HEK293 (cell line): ENCODE data around the gene HPSE2.

Source experiments
- CTCF ChIA-PET: fragments of 350-600 bp; formaldehyde crosslinking; extraction: SDS; loops from one replicate; lab custom pipeline; 2021; ENCODE audit warnings: antibody characterized with exemption; lab: Yijun Ruan, JAX
- POLR2A ChIA-PET: fragments of 300-600 bp; formaldehyde crosslinking; extraction: SDS; loops from one replicate; lab custom pipeline; 2020; ENCODE audit warnings: antibody characterized with exemption, inconsistent platforms; lab: Yijun Ruan, JAX
- H3K27ac ChIP-seq: fragments of 200-500 bp; sonication (Bioruptor generic); 2 replicates; pipeline ENCODE4 v1.5.1; 2014; ENCODE audit warnings: low read depth, low read length, control low read depth, inconsistent platforms; ENCODE audit errors: extremely low read depth
- H3K36me3 ChIP-seq, 2 experiments: fragments of 200-500 bp in 1 of 2; sonication (Bioruptor generic) in 1 of 2; 1 replicate in 1 of 2; 2 replicates in 1 of 2; pipeline ENCODE4 v1.5.1; 2014 to 2017; ENCODE audit warnings: inconsistent platforms in 2 of 2, low read length in 2 of 2; ENCODE audit not compliant: control insufficient read depth in 2 of 2, insufficient read depth in 1 of 2
- H3K4me1 ChIP-seq: fragments of 200-500 bp; sonication (Bioruptor generic); 2 replicates; pipeline ENCODE4 v1.5.1; 2014; ENCODE audit warnings: mild to moderate bottlenecking, low read length, inconsistent platforms; ENCODE audit not compliant: control insufficient read depth, insufficient read depth
- H3K4me3 ChIP-seq: 2 replicates; pipeline ENCODE4 v1.5.1; 2011; ENCODE audit warnings: low read depth, mild to moderate bottlenecking, control low read depth, low read length, moderate library complexity
- H3K9me3 ChIP-seq: fragments of 200-500 bp; sonication (Bioruptor generic); 2 replicates; pipeline ENCODE4 v1.5.1; 2014; ENCODE audit warnings: low read depth, low read length, inconsistent platforms; ENCODE audit not compliant: control insufficient read depth, insufficient read depth
- HOXD13 ChIP-seq: sonication (generic); formaldehyde crosslinking; IDR thresholded peaks from 2 replicates; pipeline ENCODE4 v1.8.0; 2022; ENCODE audit warnings: missing genetic modification reagents, borderline replicate concordance
- MEIS1 ChIP-seq: sonication (generic); formaldehyde crosslinking; IDR thresholded peaks from 2 replicates; pipeline ENCODE4 v1.8.1; 2022; ENCODE audit warnings: missing genetic modification reagents, mild to moderate bottlenecking, borderline replicate concordance
- OSR2 ChIP-seq: fragments of 450-650 bp; formaldehyde crosslinking; IDR thresholded peaks from 2 replicates; pipeline ENCODE4 v1.5.1; 2016; ENCODE audit warnings: missing biosample characterization, missing genetic modification characterization
- RBAK ChIP-seq: fragments of 450-650 bp; formaldehyde crosslinking; IDR thresholded peaks from 2 replicates; pipeline ENCODE4 v1.5.1; 2016; ENCODE audit warnings: missing biosample characterization, missing genetic modification characterization
- SP2 ChIP-seq: fragments of 450-650 bp; formaldehyde crosslinking; IDR thresholded peaks from 2 replicates; pipeline ENCODE4 v1.5.1; 2016; ENCODE audit warnings: missing biosample characterization, missing genetic modification characterization
- YY2 ChIP-seq: fragments of 450-650 bp; formaldehyde crosslinking; IDR thresholded peaks from 2 replicates; pipeline ENCODE4 v1.5.1; 2016; ENCODE audit warnings: missing biosample characterization, missing genetic modification characterization
- ZBTB17 ChIP-seq: fragments of 450-650 bp; formaldehyde crosslinking; IDR thresholded peaks from 2 replicates; pipeline ENCODE4 v1.5.1; 2016; ENCODE audit warnings: missing biosample characterization, missing genetic modification characterization
- ZEB2 ChIP-seq: fragments of 450-650 bp; formaldehyde crosslinking; IDR thresholded peaks from 2 replicates; pipeline ENCODE4 v1.5.1; 2016; ENCODE audit warnings: missing biosample characterization, missing genetic modification characterization
- ZNF292 ChIP-seq: fragments of 450-650 bp; formaldehyde crosslinking; IDR thresholded peaks from 2 replicates; pipeline ENCODE4 v1.5.1; 2016; ENCODE audit warnings: low read depth, missing biosample characterization, missing genetic modification characterization, borderline replicate concordance
- ZNF391 ChIP-seq: fragments of 450-650 bp; formaldehyde crosslinking; IDR thresholded peaks from 2 replicates; pipeline ENCODE4 v1.5.1; 2016; ENCODE audit warnings: low read depth, missing biosample characterization, missing genetic modification characterization, borderline replicate concordance
- ZNF544 ChIP-seq: fragments of 450-650 bp; formaldehyde crosslinking; IDR thresholded peaks from 2 replicates; pipeline ENCODE4 v1.5.0; 2017; ENCODE audit warnings: missing biosample characterization, missing genetic modification characterization
- ZNF621 ChIP-seq: fragments of 450-650 bp; formaldehyde crosslinking; IDR thresholded peaks from 2 replicates; pipeline ENCODE4 v1.5.1; 2017; ENCODE audit warnings: missing biosample characterization, missing genetic modification characterization
- ZNF654 ChIP-seq: fragments of 450-650 bp; formaldehyde crosslinking; IDR thresholded peaks from 2 replicates; pipeline ENCODE4 v1.5.1; 2016; ENCODE audit warnings: low read depth, missing biosample characterization, missing genetic modification characterization
- ZNF707 ChIP-seq: fragments of 450-650 bp; formaldehyde crosslinking; IDR thresholded peaks from 2 replicates; pipeline ENCODE4 v1.5.1; 2016; ENCODE audit warnings: missing biosample characterization, missing genetic modification characterization
- ZNF76 ChIP-seq: fragments of 450-650 bp; formaldehyde crosslinking; IDR thresholded peaks from 2 replicates; pipeline ENCODE4; 2016; ENCODE audit warnings: low read depth, missing biosample characterization, missing genetic modification characterization, borderline replicate concordance
- TF ChIP-seq, protein P1 (sequence below): fragments of 450-650 bp; formaldehyde crosslinking; IDR thresholded peaks from 2 replicates; pipeline ENCODE4 v1.5.1; 2016; ENCODE audit warnings: missing biosample characterization, missing genetic modification characterization
- TF ChIP-seq, protein P2 (sequence below): fragments of 450-650 bp; IDR thresholded peaks from 2 replicates; pipeline ENCODE4 v1.5.1; 2018; ENCODE audit warnings: missing biosample characterization, mild to moderate bottlenecking, missing genetic modification characterization
- TF ChIP-seq, protein P3 (sequence below): fragments of 450-650 bp; formaldehyde crosslinking; IDR thresholded peaks from 2 replicates; pipeline ENCODE4 v1.5.1; 2016; ENCODE audit warnings: missing biosample characterization, missing genetic modification characterization
- TF ChIP-seq, protein P4 (sequence below): fragments of 450-650 bp; formaldehyde crosslinking; IDR thresholded peaks from 2 replicates; pipeline ENCODE4 v1.5.1; 2016; ENCODE audit warnings: missing biosample characterization, missing genetic modification characterization
- TF ChIP-seq, protein P5 (sequence below): fragments of 450-650 bp; formaldehyde crosslinking; IDR thresholded peaks from 2 replicates; pipeline ENCODE4 v1.5.1; 2016; ENCODE audit warnings: missing biosample characterization, missing genetic modification characterization

Gene HPSE2

DNA sequence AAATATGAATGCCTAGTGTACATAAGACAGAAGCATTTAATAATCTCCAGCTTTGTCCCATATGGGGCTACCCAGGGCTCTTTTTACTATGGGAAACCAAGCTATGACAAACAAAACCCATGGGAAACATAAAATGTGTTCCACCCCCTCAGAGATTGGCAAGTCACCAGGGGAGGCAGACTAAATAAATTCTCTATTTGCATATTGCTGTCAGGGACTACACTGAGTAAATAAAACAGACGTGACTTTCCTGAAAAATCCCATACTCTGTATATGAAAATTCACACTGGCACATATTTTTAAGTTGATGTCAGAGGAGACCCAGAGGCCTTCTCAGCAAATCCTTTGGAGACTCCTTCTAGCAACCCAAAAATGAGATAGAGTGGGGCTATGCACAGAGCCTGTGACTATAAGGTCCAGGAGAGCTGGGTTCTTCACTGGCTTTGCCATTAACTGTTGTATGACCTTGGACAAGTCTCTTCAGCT lies 44.0 kb upstream of the HPSE2 start (continued):
- TF ChIP-seq ZBTB17 (tag by site-specific recombination) (peak; percentile 34; the same call in 1 of the 2 replicates), YY2 (tag by site-specific recombination) (no peak), SP2 (no peak), HOXD13 (CRISPR knock-in tag) (peak; percentile 57; the same call in 1 of the 2 replicates), MEIS1 (CRISPR knock-in tag) (no peak), ZNF707 (tag by site-specific recombination) (no peak), ZNF76 (tag by site-specific recombination) (no peak), RBAK (no peak), ZNF621 (no peak), OSR2 (tag by site-specific recombination) (peak; percentile 72), ZEB2 (tag by site-specific recombination) (peak; percentile 52; the same call in 1 of the 2 replicates), ZNF391 (tag by site-specific recombination) (no peak), ZNF292 (tag by site-specific recombination) (no peak)
- TF ChIP-seq, protein P1, sequence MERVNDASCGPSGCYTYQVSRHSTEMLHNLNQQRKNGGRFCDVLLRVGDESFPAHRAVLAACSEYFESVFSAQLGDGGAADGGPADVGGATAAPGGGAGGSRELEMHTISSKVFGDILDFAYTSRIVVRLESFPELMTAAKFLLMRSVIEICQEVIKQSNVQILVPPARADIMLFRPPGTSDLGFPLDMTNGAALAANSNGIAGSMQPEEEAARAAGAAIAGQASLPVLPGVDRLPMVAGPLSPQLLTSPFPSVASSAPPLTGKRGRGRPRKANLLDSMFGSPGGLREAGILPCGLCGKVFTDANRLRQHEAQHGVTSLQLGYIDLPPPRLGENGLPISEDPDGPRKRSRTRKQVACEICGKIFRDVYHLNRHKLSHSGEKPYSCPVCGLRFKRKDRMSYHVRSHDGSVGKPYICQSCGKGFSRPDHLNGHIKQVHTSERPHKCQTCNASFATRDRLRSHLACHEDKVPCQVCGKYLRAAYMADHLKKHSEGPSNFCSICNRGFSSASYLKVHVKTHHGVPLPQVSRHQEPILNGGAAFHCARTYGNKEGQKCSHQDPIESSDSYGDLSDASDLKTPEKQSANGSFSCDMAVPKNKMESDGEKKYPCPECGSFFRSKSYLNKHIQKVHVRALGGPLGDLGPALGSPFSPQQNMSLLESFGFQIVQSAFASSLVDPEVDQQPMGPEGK = no peak
- TF ChIP-seq, protein P2, sequence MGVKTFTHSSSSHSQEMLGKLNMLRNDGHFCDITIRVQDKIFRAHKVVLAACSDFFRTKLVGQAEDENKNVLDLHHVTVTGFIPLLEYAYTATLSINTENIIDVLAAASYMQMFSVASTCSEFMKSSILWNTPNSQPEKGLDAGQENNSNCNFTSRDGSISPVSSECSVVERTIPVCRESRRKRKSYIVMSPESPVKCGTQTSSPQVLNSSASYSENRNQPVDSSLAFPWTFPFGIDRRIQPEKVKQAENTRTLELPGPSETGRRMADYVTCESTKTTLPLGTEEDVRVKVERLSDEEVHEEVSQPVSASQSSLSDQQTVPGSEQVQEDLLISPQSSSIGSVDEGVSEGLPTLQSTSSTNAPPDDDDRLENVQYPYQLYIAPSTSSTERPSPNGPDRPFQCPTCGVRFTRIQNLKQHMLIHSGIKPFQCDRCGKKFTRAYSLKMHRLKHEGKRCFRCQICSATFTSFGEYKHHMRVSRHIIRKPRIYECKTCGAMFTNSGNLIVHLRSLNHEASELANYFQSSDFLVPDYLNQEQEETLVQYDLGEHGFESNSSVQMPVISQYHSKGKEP (tag by site-specific recombination) = peak; percentile 56
- TF ChIP-seq, protein P3, sequence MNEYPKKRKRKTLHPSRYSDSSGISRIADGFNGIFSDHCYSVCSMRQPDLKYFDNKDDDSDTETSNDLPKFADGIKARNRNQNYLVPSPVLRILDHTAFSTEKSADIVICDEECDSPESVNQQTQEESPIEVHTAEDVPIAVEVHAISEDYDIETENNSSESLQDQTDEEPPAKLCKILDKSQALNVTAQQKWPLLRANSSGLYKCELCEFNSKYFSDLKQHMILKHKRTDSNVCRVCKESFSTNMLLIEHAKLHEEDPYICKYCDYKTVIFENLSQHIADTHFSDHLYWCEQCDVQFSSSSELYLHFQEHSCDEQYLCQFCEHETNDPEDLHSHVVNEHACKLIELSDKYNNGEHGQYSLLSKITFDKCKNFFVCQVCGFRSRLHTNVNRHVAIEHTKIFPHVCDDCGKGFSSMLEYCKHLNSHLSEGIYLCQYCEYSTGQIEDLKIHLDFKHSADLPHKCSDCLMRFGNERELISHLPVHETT (tag by site-specific recombination) = no peak
- TF ChIP-seq, protein P4, sequence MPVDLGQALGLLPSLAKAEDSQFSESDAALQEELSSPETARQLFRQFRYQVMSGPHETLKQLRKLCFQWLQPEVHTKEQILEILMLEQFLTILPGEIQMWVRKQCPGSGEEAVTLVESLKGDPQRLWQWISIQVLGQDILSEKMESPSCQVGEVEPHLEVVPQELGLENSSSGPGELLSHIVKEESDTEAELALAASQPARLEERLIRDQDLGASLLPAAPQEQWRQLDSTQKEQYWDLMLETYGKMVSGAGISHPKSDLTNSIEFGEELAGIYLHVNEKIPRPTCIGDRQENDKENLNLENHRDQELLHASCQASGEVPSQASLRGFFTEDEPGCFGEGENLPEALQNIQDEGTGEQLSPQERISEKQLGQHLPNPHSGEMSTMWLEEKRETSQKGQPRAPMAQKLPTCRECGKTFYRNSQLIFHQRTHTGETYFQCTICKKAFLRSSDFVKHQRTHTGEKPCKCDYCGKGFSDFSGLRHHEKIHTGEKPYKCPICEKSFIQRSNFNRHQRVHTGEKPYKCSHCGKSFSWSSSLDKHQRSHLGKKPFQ (tag by site-specific recombination) = peak; percentile 88

DNA sequence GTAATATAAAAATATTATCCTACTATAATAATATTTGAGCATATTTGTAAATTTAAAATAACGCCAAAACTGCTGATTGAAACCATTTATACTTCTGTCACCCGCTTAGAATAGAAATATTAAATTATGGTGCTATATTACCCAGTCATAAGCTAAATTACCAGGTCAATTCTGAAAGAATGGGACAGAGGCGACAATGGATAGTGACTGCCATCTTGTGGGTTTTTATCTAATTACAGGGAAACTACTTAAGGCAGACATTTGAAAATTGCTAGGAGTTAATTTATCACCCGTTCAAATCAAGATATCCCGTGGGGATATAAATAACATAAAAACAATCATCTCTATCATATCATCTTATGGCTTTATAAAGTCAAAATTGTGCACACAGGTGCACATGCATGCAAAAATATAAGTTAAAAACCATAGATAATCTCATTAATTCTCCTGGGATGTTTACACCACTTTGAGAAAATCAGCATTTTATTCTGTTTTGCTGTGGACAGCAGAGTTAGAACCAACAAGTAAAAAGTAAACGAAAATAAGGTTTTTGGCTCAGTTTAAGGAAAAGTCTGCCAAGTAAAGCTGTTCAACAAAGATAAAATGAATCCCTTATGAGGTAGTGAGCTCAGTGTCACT lies 41.3 kb upstream of the HPSE2 start:
- Histone ChIP-seq H3K4me3 (no peak overlapping the region), H3K9me3 (no peaks in the 10 kb centered on the region)
- TF ChIP-seq ZNF544 (tag by site-specific recombination) (no peak), ZNF654 (tag by site-specific recombination) (peak; percentile 77)
- TF ChIP-seq, protein P5, sequence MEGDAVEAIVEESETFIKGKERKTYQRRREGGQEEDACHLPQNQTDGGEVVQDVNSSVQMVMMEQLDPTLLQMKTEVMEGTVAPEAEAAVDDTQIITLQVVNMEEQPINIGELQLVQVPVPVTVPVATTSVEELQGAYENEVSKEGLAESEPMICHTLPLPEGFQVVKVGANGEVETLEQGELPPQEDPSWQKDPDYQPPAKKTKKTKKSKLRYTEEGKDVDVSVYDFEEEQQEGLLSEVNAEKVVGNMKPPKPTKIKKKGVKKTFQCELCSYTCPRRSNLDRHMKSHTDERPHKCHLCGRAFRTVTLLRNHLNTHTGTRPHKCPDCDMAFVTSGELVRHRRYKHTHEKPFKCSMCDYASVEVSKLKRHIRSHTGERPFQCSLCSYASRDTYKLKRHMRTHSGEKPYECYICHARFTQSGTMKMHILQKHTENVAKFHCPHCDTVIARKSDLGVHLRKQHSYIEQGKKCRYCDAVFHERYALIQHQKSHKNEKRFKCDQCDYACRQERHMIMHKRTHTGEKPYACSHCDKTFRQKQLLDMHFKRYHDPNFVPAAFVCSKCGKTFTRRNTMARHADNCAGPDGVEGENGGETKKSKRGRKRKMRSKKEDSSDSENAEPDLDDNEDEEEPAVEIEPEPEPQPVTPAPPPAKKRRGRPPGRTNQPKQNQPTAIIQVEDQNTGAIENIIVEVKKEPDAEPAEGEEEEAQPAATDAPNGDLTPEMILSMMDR (tag by site-specific recombination) = peak; percentile 40; the same call in 1 of the 2 replicates
- TF ChIP-seq, all 188 proteins: peak for 2
- ChIA-PET CTCF (interaction anchor here (0.6 to 2.8 kb wide), 14 partner anchors 10 to 810 kb away, joined by 3 to 17 read pairs (median 3); no protein-coding TSS in a partner anchor), POLR2A (no interaction called here)
- Histone ChIP-seq H3K4me1 (peaks cover 8% of the 10 kb centered on the region), H3K27ac (no peak overlapping the region), H3K36me3 (no peaks in the 10 kb centered on the region)
